ENCODE results near the gene INTS11.

The INTS11 gene

GRCh38 chr1:1312450-1313314 is 11.8 kb downstream of the INTS11 start:
- no peak for DNase-seq (ENCODE audit: low spot score)

- DNase-seq (ENCODE audit: low spot score): no peak
Observed at GRCh38 chr1:1311107-1312104, 13.1 kb downstream of the INTS11 start.

GRCh38 chr1:1310476-1311053 is 13.9 kb downstream of the INTS11 start:
- no peak for DNase-seq (ENCODE audit: low spot score)

- no peak for DNase-seq (ENCODE audit: low spot score)
Observed at GRCh38 chr1:1310109-1310385, 14.4 kb downstream of the INTS11 start.

- no peak for DNase-seq (ENCODE audit: low spot score)
Observed at GRCh38 chr1:1309251-1310108, 15.0 kb downstream of the INTS11 start.

GRCh38 chr1:1308756-1309250 is 15.7 kb downstream of the INTS11 start:
- DNase-seq (ENCODE audit: low spot score): no peak

- peak; percentile 96 for DNase-seq (ENCODE audit: low spot score)
Observed at GRCh38 chr1:1307923-1308755, 16.3 kb downstream of the INTS11 start, which contains the start of the genes ACAP3 and PUSL1. Gene ACAP3, minus strand, starts transcription at chr1:1307930. Its CDS starts 115 bp downstream, at chr1:1307815. Gene PUSL1, plus strand, starts transcription at chr1:1308597. Its CDS starts 47 bp downstream, at chr1:1308644.

- no peak for DNase-seq (ENCODE audit: low spot score)
Observed at GRCh38 chr1:1307261-1307922, 17.1 kb downstream of the INTS11 start.

GRCh38 chr1:1306661-1307260 is 17.7 kb downstream of the INTS11 start:
- peak; percentile 70 for DNase-seq (ENCODE audit: low spot score)

- DNase-seq (ENCODE audit: low spot score): peak; percentile 87
Observed at GRCh38 chr1:1306070-1306660, 18.3 kb downstream of the INTS11 start.

GRCh38 chr1:1305300-1306069 is 19.0 kb downstream of the INTS11 start:
- DNase-seq (ENCODE audit: low spot score): peak; percentile 90

- no peak for DNase-seq (ENCODE audit: low spot score)
Observed at GRCh38 chr1:1304331-1305299, 19.8 kb downstream of the INTS11 start.

GRCh38 chr1:1303736-1304135 is 20.7 kb downstream of the INTS11 start:
- DNase-seq (ENCODE audit: low spot score): no peak

- DNase-seq (ENCODE audit: low spot score): no peak
Observed at GRCh38 chr1:1302951-1303509, 21.4 kb downstream of the INTS11 start.

GRCh38 chr1:1302006-1302430 is 22.4 kb downstream of the INTS11 start:
- DNase-seq (ENCODE audit: low spot score): peak; percentile 68

- no peak for DNase-seq (ENCODE audit: low spot score)
Observed at GRCh38 chr1:1300352-1300739, 24.1 kb downstream of the INTS11 start.

All from NAMALWA (cell line).